HG03095 (cell line): ENCODE data around the gene BEAN1.

Experiments used
- ATAC-seq: cut with Tn5 transposase; IDR thresholded peaks from one replicate; pipeline ENCODE4 v1.9.1; 2021; ENCODE audit warnings: moderate library complexity; ENCODE audit not compliant: unreplicated experiment

The BEAN1 gene

GRCh38 chr16:66427036-66427860 is at the start of gene BEAN1:
BEAN1 (plus strand) TSS chr16:66427295; CDS start chr16:66437677, 10,382 bp downstream.
- no peak for ATAC-seq

- no peak for ATAC-seq
These were observed 49.8 kb upstream of the BEAN1 start for GRCh38 chr16:66377324-66377723.

- ATAC-seq = no peak
These were observed 48.1 kb upstream of the BEAN1 start for GRCh38 chr16:66378741-66379570.

GRCh38 chr16:66379571-66379941 is 47.5 kb upstream of the BEAN1 start:
- ATAC-seq = no peak

- no peak for ATAC-seq
These were observed 46.7 kb upstream of the BEAN1 start for GRCh38 chr16:66380421-66380820.

- ATAC-seq = no peak
These were observed 45.4 kb upstream of the BEAN1 start for GRCh38 chr16:66381585-66382170.

- ATAC-seq = no peak
These were observed 44.7 kb upstream of the BEAN1 start for GRCh38 chr16:66382171-66382965.

- no peak for ATAC-seq
These were observed 44.2 kb upstream of the BEAN1 start for GRCh38 chr16:66382966-66383299.

GRCh38 chr16:66383551-66383950 is 43.5 kb upstream of the BEAN1 start:
- ATAC-seq = no peak

- no peak for ATAC-seq
These were observed 41.7 kb upstream of the BEAN1 start for GRCh38 chr16:66385415-66385814.

- ATAC-seq = no peak
These were observed 40.2 kb upstream of the BEAN1 start for GRCh38 chr16:66386629-66387622.

GRCh38 chr16:66387817-66388332 is 39.2 kb upstream of the BEAN1 start:
- no peak for ATAC-seq

GRCh38 chr16:66388350-66389139 is 38.5 kb upstream of the BEAN1 start:
- ATAC-seq = no peak

- no peak for ATAC-seq
These were observed 37.6 kb upstream of the BEAN1 start for GRCh38 chr16:66389256-66390176.

GRCh38 chr16:66390346-66391108 is 36.6 kb upstream of the BEAN1 start:
- ATAC-seq = no peak

GRCh38 chr16:66391726-66392670 is 35.1 kb upstream of the BEAN1 start:
- no peak for ATAC-seq
